Stimulated activated CD8-positive, alpha-beta memory T cell treated with anti-CD3 and anti-CD28 coated beads, Interleukin-7, amount 100 ng/mL, for 48 hours (primary cell): ENCODE measurements around the gene RGS6.
A peak's percentile ranks its signal among the peaks of the same experiment; 100 is the strongest.

Experiments used
- DNase-seq, 2 donors: peaks; one replicate each; pipeline ENCODE4 v3.0.0-alpha.2; 2020; ENCODE audit warnings: low read depth in 1 of 2; ENCODE audit errors: extremely low read depth in 1 of 2

Gene RGS6

DNA sequence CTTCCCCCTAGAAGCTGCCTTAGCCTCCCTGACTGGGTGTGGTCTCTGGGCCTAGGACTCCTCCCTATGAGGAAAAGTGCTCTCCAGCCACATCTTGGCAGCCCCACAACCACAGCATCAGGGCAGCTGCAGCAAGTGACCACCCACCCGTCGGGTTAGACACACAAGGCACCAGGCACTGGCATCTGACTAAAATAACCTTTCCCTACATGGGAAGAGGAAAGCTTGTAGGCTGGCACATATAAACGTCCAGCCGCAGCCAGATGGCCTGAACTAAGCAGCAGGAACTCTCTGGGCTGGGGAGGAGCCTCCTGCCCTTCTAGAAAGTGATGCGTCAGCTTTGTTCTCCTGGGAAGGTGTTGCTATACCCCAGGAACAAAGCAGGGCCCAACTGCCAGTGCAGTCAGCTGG, 632.9 kb downstream of the RGS6 start:
- no peak for DNase-seq

DNA sequence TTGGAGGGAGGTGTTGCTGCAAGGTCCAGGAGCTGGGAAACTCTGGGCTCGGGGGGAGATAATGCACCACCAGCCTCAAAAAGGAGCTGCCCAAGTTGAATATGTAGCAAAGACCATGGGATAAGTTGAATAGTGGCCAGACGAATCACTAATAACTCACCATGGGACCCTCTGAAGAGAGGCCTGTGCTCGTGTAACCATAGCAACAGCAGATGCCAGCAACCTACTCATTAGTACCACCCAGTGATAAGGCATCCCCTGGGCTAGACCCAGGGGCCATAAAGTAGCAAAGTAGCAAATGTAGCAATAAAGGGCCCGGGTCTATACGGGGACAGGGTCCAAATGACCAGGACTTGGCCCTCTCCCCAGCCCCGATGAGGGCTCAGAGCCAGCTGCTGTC, 633.7 kb downstream of the RGS6 start:
- no peak for DNase-seq

GRCh38 chr14:72567226-72567625, 635.0 kb downstream of the RGS6 start:
- no peak for DNase-seq

GRCh38 chr14:72568296-72568992, 636.2 kb downstream of the RGS6 start:
- no peak for DNase-seq

GRCh38 chr14:72573725-72574417, 641.6 kb downstream of the RGS6 start:
- no peak for DNase-seq

- no peak for DNase-seq
Measured at GRCh38 chr14:72574715-72575114, 642.5 kb downstream of the RGS6 start.

DNA sequence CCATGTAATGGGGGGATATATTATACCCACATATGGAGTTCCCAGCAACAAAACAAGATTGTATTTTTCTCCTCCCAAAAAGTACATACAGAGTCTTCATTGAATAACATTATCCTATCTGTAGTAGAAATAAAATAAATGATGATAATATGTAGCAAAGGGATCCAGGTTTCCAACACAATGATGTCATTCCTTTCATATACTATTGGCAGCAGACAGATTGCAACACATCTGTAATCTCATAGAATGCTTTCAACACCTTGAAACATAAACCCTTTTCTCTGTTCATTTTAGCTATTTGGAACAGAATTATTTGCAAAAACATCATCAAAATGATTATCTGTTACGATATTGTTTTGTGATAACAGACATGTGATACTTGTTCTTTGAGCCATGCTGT, 644.0 kb downstream of the RGS6 start:
- no peak for DNase-seq

GRCh38 chr14:72577521-72577920, 645.3 kb downstream of the RGS6 start:
- no peak for DNase-seq

- DNase-seq = no peak
Measured at GRCh38 chr14:72578514-72578913, 646.3 kb downstream of the RGS6 start.

DNA sequence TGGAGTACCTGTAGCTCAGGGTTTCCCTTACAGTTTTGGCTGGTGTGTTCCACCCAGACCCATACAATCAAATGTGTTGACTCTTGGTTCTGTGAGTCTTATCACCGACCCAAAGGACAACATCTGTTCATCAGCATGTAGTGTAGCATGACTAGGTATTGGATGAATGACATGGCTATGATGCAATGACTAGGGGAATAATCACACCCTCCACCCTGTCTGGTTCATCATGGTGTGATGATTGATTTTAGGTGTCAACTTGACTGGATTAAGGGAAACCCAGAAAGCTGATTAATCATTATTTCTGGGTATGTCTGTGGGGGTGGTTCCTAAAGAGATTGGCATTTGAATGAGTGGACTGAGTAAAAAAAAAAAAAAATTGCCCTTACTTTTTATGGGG, 650.4 kb downstream of the RGS6 start:
- DNase-seq = no peak

DNA sequence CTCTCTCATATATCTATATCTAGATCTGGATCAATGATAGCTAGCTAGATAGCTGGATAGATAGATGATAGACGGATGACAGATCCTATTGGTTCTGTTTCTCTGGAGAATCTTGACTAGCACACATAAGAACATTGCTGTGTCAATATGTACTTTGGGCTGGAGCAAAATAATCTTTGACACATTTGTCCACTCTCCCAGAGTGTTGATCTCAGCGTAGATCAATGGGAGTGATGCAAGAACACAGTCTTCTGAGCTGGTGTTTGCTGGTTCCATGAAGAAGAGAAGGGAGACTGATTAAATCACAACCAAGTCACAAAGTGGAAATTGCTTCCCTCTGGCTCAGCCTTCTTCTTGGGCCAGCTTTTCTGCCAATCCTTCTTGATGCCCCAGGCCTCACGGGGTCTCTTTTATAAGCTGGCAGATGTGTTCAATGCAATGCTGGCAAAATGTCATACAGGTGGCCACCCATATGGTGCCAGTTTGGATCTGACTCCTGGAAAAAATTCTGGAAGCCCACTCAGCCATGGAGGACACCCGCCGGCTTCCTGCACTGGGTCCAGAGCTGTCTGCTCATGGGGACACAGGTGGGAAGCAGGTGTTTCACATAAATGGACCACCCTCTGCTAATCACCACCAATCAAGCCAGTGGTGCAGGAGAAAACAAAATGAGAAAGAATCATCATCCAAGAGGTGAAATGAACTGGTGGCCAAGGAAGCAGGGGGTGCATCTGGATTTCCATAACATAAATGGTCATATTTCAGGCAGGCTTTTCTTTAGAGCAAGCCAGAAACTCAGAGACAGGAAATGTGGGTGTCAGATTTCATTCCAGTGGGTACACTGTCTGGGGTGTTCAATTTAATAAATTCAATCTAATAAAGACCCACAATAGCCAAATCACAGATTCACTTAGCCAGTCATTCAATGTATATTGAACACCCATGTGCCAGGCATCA, 651.4 kb downstream of the RGS6 start:
- DNase-seq = no peak

- no peak for DNase-seq
Measured at GRCh38 chr14:72588521-72588920, 656.3 kb downstream of the RGS6 start.

- no peak for DNase-seq
Measured at GRCh38 chr14:72589652-72590051, 657.4 kb downstream of the RGS6 start.

- no peak for DNase-seq
Measured at GRCh38 chr14:72590577-72590976, 658.3 kb downstream of the RGS6 start.

DNA sequence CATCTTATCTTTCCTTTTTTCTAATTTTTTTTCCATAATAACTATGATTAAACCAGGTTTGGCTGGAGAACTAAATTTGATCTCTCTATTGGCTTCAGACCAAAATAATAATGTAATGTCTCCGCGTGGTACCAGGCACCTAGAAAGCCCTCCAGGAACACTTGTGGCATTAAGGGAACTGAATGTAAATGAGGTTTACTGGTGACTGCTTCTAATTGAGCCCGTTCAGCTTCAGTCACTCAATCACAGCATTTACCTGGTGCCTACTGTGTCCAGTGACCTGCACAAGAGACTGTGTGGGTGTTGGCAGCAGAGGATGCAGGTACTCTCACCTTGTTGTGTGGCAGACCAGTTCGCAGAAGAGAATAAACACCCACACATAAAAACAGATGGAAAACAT, 659.2 kb downstream of the RGS6 start:
- DNase-seq = no peak

GRCh38 chr14:72594099-72594901, 662.1 kb downstream of the RGS6 start:
- DNase-seq = peak; percentile 9 to 18

GRCh38 chr14:72595152-72595862, 663.1 kb downstream of the RGS6 start:
- no peak for DNase-seq

GRCh38 chr14:72597252-72598233, 665.3 kb downstream of the RGS6 start:
- no peak for DNase-seq

DNA sequence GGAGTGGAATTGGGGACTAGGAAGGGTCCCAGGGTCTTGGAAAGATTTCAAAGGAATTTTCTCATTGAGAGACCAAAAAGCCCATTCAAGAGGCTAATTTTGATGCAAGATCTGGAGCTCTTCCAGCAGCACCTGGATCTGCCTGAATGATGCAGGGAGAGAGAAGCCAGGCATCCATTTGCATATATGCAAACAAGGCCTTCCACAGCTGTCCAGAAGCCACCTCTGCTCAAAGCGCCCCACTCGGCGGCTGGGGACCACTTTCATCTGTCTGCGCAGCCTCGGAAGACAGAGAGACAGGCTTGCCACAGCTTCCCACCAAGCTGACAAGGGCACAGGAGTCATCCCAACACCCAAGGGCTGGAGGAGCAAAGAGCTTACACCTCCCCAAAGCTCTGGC, 666.1 kb downstream of the RGS6 start:
- no peak for DNase-seq
